ENCODE measurements around the gene SF3B4.

DNA sequence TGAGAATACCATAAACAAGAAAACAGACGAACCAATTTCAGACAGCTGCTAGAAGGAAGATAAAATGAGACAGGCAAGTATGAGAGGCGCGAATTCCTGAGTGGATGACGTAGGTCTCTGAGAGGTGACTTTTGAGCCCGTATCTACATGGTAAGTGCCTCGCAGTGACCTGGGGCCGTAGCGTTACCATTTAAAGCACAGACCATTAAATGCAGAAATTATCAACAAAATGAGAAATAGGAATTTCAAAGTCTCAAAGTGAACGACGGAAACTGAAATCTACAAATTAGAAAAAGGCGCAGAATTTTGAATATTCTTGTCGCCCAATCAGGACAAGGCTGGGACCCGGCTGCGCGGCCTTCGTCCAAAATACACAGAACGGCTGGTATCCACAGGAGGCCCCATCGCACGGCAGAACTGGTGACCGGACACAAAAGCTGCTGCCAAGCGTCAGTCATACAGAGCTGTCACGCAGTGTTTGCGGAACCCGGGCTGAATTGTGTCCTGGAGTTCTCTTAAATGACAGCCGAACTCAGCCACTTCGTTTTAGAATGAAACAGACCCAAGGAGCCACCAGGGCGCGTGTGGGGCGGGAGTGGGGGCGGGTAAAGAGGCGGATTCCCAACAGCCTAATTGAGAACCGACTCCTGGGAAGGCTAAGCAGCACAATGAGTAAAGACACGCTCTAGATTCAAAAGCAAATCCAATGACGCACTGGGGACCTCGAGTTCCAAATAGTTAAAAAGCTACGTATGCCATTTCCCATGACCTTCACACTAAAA is 42.1 kb downstream of the SF3B4 start:
- TF ChIP-seq ZNF274 (IDR thresholded peaks at IDR 0.05; ENCODE audit: borderline replicate concordance, extremely low read depth, low read length) = no peak
- TF ChIP-seq, protein P1, sequence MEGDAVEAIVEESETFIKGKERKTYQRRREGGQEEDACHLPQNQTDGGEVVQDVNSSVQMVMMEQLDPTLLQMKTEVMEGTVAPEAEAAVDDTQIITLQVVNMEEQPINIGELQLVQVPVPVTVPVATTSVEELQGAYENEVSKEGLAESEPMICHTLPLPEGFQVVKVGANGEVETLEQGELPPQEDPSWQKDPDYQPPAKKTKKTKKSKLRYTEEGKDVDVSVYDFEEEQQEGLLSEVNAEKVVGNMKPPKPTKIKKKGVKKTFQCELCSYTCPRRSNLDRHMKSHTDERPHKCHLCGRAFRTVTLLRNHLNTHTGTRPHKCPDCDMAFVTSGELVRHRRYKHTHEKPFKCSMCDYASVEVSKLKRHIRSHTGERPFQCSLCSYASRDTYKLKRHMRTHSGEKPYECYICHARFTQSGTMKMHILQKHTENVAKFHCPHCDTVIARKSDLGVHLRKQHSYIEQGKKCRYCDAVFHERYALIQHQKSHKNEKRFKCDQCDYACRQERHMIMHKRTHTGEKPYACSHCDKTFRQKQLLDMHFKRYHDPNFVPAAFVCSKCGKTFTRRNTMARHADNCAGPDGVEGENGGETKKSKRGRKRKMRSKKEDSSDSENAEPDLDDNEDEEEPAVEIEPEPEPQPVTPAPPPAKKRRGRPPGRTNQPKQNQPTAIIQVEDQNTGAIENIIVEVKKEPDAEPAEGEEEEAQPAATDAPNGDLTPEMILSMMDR (IDR thresholded peaks at IDR 0.05; ENCODE audit: control extremely low read depth in 1 of 3, insufficient read depth in 1 of 3, low read depth in 1 of 3, low read length in 3 of 3) = no peak
- no peak for TF ChIP-seq EZH2 (IDR thresholded peaks at IDR 0.05; ENCODE audit: low read depth, low read length, severe bottlenecking)
- no peak; a peak in 1 of 4 replicates for TF ChIP-seq HDAC2 (IDR thresholded peaks at IDR 0.05; ENCODE audit: borderline replicate concordance in 1 of 2, low read depth in 2 of 2, low read length in 2 of 2)
- TF ChIP-seq, protein P2, sequence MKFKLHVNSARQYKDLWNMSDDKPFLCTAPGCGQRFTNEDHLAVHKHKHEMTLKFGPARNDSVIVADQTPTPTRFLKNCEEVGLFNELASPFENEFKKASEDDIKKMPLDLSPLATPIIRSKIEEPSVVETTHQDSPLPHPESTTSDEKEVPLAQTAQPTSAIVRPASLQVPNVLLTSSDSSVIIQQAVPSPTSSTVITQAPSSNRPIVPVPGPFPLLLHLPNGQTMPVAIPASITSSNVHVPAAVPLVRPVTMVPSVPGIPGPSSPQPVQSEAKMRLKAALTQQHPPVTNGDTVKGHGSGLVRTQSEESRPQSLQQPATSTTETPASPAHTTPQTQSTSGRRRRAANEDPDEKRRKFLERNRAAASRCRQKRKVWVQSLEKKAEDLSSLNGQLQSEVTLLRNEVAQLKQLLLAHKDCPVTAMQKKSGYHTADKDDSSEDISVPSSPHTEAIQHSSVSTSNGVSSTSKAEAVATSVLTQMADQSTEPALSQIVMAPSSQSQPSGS (IDR thresholded peaks at IDR 0.05; ENCODE audit: low read length) = no peak
- TF ChIP-seq BACH1 (IDR thresholded peaks at IDR 0.05; ENCODE audit: low read length) = no peak
- no peak; the same call in 1 of the 2 replicates for TF ChIP-seq TAF1 (IDR thresholded peaks at IDR 0.05; ENCODE audit: low read depth, low read length)
- TF ChIP-seq CREB1 (IDR thresholded peaks at IDR 0.05) = 0 out of 2 replicates have a peak, but pooled peaks have one; percentile 14
- TF ChIP-seq CHD2 (IDR thresholded peaks at IDR 0.05; ENCODE audit: low read length) = peak; percentile 20; the same call in 1 of the 2 replicates
- TF ChIP-seq RAD21 (IDR thresholded peaks at IDR 0.05 in 1 of 2, conservative IDR thresholded peaks at IDR 0.05 in 1 of 2; ENCODE audit: low read depth in 2 of 2, low read length in 2 of 2) = no peak
- TF ChIP-seq SP4 (IDR thresholded peaks at IDR 0.05; ENCODE audit: low read length) = peak; percentile 87
- peak; percentile 80 to 92 for TF ChIP-seq POLR2A (IDR thresholded peaks at IDR 0.05; ENCODE audit: control extremely low read depth in 1 of 2, low read depth in 2 of 2, low read length in 2 of 2)
- TF ChIP-seq, protein P3, sequence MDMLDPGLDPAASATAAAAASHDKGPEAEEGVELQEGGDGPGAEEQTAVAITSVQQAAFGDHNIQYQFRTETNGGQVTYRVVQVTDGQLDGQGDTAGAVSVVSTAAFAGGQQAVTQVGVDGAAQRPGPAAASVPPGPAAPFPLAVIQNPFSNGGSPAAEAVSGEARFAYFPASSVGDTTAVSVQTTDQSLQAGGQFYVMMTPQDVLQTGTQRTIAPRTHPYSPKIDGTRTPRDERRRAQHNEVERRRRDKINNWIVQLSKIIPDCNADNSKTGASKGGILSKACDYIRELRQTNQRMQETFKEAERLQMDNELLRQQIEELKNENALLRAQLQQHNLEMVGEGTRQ (IDR thresholded peaks at IDR 0.05; ENCODE audit: low read length) = no peak; the same call in 1 of the 2 replicates
- TF ChIP-seq POLR2AphosphoS5 (IDR thresholded peaks at IDR 0.05; ENCODE audit: low read depth, low read length) = peak; percentile 96

Measured in H1 (cell line).